Vagina (tissue), 2 donors: Measurements from ENCODE around the gene TBC1D23. TPM values are rescaled to one million over a fixed set of nuclear protein-coding genes. Genes with fewer than 3 reads are reported as not detected.
"Not testable (repeated sequence)": the region's sequence is repeated elsewhere in the genome, so short reads cannot be mapped to it uniquely, and the experiment has no call there.

Experiments
- DNase-seq, 2 donors: peaks; one replicate each; pipeline ENCODE4 v3.0.0-alpha.2; 2017; ENCODE audit errors: extremely low spot score in 2 of 2
- H3K27ac ChIP-seq: fragments of 200-600 bp; sonication (generic); one replicate; pipeline ENCODE4 v1.5.1; 2019
- H3K27me3 ChIP-seq: fragments of 200-600 bp; sonication (generic); one replicate; pipeline ENCODE4 v1.5.1; 2019
- H3K36me3 ChIP-seq, 2 donors: fragments of 200-600 bp; sonication (generic); one replicate each; pipeline ENCODE4 v1.5.1; 2017 to 2019
- H3K4me1 ChIP-seq: fragments of 200-600 bp; sonication (generic); one replicate; pipeline ENCODE4 v1.5.1; 2019
- H3K4me3 ChIP-seq, 2 donors: fragments of 200-600 bp; sonication (generic); 1 replicate in 1 of 2; 2 replicates in 1 of 2; pipeline ENCODE4 v1.5.1; 2016 to 2019
- H3K9me3 ChIP-seq: fragments of 200-600 bp; sonication (generic); one replicate; pipeline ENCODE4 v1.5.1; 2019
- POLR2A ChIP-seq, 2 donors: fragments of 450-650 bp; IDR thresholded peaks; one replicate each; pipeline ENCODE4 v1.6.1; 2017; ENCODE audit warnings: antibody characterized with exemption in 2 of 2, mild to moderate bottlenecking in 2 of 2, moderate library complexity in 2 of 2
- POLR2AphosphoS5 ChIP-seq, 2 donors: sonication (generic); formaldehyde crosslinking; IDR thresholded peaks; one replicate each; pipeline ENCODE4 v1.9.0; 2017; ENCODE audit warnings: antibody characterized with exemption in 2 of 2, mild to moderate bottlenecking in 2 of 2, low read depth in 1 of 2; ENCODE audit not compliant: insufficient read depth in 1 of 2
- intact Hi-C: fragments of 100-400 bp; cut with DNase I; formaldehyde crosslinking; loops from one replicate; pipeline ENCODE4 v1.15.1; 2023
- total RNA-seq: library from RNA; depleted of rRNA; stranded (reverse); fragments of >200 nt; gene quantifications from one replicate; pipeline ENCODE4 v1.2.3, GENCODE V29; 2016
- TF ChIP-seq, protein P1 (sequence below), 3 experiments: fragments of 450-650 bp in 2 of 3; fragments of 200-600 bp in 1 of 3; sonication (generic) in 1 of 3; IDR thresholded peaks; one replicate each; pipeline ENCODE4 v1.5.1; 2017 to 2019; ENCODE audit warnings: antibody characterized with exemption in 3 of 3, mild to moderate bottlenecking in 2 of 3, moderate library complexity in 2 of 3

The TBC1D23 gene
- total RNA-seq, 1 donor from 2014 or later: 56.5 TPM

DNA sequence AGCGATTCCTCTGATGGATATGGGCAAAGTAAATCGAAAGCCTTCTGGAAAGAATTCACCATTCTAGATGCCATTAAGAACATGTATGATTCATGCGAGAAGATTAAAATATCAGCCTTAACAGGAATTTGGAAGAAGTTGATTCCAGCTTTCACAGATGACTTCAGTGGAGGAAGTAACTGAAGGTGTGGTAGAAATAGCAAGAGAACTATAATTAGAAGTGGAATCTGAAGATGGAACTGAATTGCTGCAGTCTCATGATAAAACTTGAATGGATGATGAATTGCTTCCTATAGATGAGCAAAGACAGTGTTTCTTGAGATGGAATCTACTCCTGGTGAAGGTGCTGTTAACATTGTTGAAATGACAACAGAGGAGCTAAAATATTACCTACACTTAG is 30.1 kb upstream of the TBC1D23 start:
- intact Hi-C loops: no loop called here
- H3K36me3 ChIP-seq: no peaks in the 10 kb centered on the region
- H3K27me3 ChIP-seq: no peaks in the 10 kb centered on the region
- H3K4me3 ChIP-seq: no peak overlapping the region
- H3K9me3 ChIP-seq: no peaks in the 10 kb centered on the region
- no peak for DNase-seq
- H3K4me1 ChIP-seq: no peaks in the 10 kb centered on the region
- H3K27ac ChIP-seq: no peak overlapping the region
- TF ChIP-seq POLR2AphosphoS5 (IDR thresholded peaks at IDR 0.05; ENCODE audit: insufficient read depth in 1 of 2, low read depth in 1 of 2) (no peak), POLR2A (IDR thresholded peaks at IDR 0.05) (no peak)
- TF ChIP-seq, protein P1, sequence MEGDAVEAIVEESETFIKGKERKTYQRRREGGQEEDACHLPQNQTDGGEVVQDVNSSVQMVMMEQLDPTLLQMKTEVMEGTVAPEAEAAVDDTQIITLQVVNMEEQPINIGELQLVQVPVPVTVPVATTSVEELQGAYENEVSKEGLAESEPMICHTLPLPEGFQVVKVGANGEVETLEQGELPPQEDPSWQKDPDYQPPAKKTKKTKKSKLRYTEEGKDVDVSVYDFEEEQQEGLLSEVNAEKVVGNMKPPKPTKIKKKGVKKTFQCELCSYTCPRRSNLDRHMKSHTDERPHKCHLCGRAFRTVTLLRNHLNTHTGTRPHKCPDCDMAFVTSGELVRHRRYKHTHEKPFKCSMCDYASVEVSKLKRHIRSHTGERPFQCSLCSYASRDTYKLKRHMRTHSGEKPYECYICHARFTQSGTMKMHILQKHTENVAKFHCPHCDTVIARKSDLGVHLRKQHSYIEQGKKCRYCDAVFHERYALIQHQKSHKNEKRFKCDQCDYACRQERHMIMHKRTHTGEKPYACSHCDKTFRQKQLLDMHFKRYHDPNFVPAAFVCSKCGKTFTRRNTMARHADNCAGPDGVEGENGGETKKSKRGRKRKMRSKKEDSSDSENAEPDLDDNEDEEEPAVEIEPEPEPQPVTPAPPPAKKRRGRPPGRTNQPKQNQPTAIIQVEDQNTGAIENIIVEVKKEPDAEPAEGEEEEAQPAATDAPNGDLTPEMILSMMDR (IDR thresholded peaks at IDR 0.05): no peak

DNA sequence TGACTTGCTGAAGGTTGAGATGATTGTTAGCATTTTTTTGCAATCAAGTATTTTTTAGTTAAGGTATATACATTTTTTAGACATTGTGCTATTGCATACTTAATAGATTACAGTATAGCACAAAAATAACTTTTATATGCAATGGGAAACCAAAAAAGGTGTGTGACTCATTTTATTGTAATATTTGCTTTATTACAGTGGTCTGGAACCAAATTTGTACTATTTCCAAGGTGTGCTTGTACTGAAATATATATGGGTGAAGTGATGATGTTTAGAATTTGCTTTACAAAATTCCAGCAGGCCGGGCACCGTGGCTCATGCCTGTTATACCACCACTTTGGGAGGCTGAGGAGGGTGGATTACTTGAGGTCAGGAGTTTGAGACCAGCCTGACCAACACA is 29.1 kb upstream of the TBC1D23 start:
- Histone ChIP-seq H3K27ac (no peak overlapping the region), H3K27me3 (no peaks in the 10 kb centered on the region), H3K4me1 (no peaks in the 10 kb centered on the region), H3K9me3 (no peaks in the 10 kb centered on the region), H3K4me3 (no peak overlapping the region), H3K36me3 (no peaks in the 10 kb centered on the region)
- intact Hi-C loops: no loop called here
- no peak for DNase-seq
- TF ChIP-seq POLR2A (IDR thresholded peaks at IDR 0.05) (no peak), POLR2AphosphoS5 (IDR thresholded peaks at IDR 0.05; ENCODE audit: insufficient read depth in 1 of 2, low read depth in 1 of 2) (no peak)
- TF ChIP-seq, protein P1 (IDR thresholded peaks at IDR 0.05): no peak

DNA sequence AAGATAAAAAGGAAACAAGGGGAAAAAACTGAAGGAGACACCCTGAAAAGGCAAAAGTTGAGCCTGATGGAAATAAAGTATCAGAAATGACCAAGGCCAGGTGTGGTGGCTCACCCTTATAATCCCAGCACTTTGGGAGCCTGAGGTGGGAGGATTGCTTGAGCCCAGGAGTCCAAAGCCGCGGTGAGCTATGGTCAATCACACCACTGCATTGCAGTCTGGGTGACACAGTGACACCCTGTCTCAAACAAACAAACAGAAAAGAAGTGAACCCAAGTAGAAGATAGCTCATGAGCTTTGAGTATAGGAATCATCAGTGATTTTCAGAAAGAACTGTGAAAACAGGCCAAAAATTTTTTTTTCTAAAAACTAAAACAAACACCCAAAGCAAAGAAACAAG is 26.4 kb upstream of the TBC1D23 start:
- DNase-seq: no peak
- no peak overlapping the region for H3K4me3 ChIP-seq
- intact Hi-C loops: no loop called here
- TF ChIP-seq POLR2A (IDR thresholded peaks at IDR 0.05) (no peak), POLR2AphosphoS5 (IDR thresholded peaks at IDR 0.05; ENCODE audit: insufficient read depth in 1 of 2, low read depth in 1 of 2) (no peak)
- TF ChIP-seq, protein P1 (IDR thresholded peaks at IDR 0.05): no peak
- no peaks in the 10 kb centered on the region for H3K9me3 ChIP-seq
- H3K4me1 ChIP-seq: no peaks in the 10 kb centered on the region
- no peaks in the 10 kb centered on the region for H3K27me3 ChIP-seq
- no peaks in the 10 kb centered on the region for H3K36me3 ChIP-seq
- H3K27ac ChIP-seq: no peak overlapping the region

DNA sequence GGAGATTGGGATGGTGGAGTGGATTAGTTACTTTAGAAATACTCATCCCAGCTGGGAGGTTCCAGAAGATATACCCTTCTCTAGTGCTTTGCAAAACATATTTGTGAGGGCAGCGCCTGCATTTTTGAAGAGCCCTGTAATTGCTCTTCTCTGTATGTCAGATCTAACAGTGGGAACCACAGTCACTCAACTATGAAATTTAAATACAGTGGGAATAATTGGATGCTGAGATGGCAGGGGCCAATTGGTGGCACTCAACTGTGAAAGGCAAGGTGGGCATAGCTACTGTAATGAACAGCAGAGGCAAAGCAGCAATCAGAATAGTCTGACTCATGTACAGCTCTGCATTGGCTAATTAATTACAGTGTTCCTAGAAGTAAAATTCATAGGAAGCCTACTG is 22.2 kb upstream of the TBC1D23 start:
- Histone ChIP-seq H3K27ac (no peak overlapping the region), H3K4me1 (no peaks in the 10 kb centered on the region), H3K36me3 (no peaks in the 10 kb centered on the region), H3K27me3 (no peaks in the 10 kb centered on the region), H3K4me3 (no peak overlapping the region), H3K9me3 (no peaks in the 10 kb centered on the region)
- intact Hi-C loops: no loop called here
- TF ChIP-seq, protein P1 (IDR thresholded peaks at IDR 0.05): no peak
- TF ChIP-seq POLR2A (IDR thresholded peaks at IDR 0.05): no peak
- TF ChIP-seq POLR2AphosphoS5 (IDR thresholded peaks at IDR 0.05; ENCODE audit: insufficient read depth in 1 of 2, low read depth in 1 of 2): no peak
- DNase-seq: no peak

DNA sequence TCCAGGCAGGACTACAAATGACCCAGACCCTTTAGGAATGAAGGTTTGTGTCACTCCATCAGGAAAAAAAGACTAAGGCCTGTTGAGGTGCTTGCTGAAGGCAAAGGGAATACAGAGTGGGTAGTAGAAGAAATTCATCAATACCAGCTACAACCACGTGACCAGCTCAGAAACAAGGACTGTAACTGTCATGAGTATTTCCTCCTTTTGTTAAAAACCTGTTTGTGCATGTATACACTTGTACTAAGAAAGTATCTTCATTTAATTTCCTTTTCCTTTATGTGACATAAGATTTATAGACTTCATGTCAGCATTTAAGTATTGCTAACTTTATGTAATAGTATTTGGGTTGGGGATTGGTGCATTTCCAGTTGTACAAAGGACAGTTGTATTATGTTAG is 18.3 kb upstream of the TBC1D23 start:
- H3K4me1 ChIP-seq, H3K27me3 ChIP-seq, H3K27ac ChIP-seq, DNase-seq, H3K4me3 ChIP-seq, H3K9me3 ChIP-seq, intact Hi-C loops, H3K36me3 ChIP-seq: not testable (repeated sequence)

DNA sequence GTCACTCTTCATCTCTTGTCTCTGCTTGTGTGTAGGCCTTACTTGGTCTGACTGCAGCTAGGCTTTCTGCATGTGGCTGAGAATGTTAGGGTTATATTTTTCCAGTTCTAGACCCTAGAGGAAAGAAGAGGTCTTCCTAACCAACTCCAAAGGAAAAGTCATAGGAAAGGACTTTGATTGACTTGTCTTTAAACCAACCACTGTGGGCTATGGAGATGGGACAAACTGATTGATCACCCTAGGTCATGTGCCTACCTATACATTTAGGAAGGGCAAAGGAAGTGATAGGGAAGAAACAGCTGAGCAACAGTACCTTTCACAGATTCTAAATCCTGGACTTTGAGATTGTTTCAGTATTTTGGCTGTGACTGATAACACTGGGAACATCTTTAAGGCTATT is 16.5 kb upstream of the TBC1D23 start:
- H3K4me1 ChIP-seq: no peaks in the 10 kb centered on the region
- H3K27me3 ChIP-seq: no peaks in the 10 kb centered on the region
- TF ChIP-seq POLR2AphosphoS5 (IDR thresholded peaks at IDR 0.05; ENCODE audit: insufficient read depth in 1 of 2, low read depth in 1 of 2) (no peak), POLR2A (IDR thresholded peaks at IDR 0.05) (no peak)
- TF ChIP-seq, protein P1 (IDR thresholded peaks at IDR 0.05): no peak
- no peak for DNase-seq
- no peak overlapping the region for H3K27ac ChIP-seq
- no peak overlapping the region for H3K4me3 ChIP-seq
- H3K9me3 ChIP-seq: no peaks in the 10 kb centered on the region
- intact Hi-C loops: no loop called here
- H3K36me3 ChIP-seq: no peaks in the 10 kb centered on the region
